ENCODE data around the gene SLC36A3.
"Not testable (repeated sequence)": the region's sequence is repeated elsewhere in the genome, so short reads cannot be mapped to it uniquely, and the experiment has no call there.

The SLC36A3 gene

GRCh38 chr5:151258816-151259215 lies 44.8 kb downstream of the SLC36A3 start:
- in situ Hi-C loops (cut with MboI; ENCODE audit: low sequenced_read_pairs, unreplicated experiment), result no loop called here
- DNase-seq (ENCODE audit: low spot score), result no peak
- no peak for TF ChIP-seq CTCF (IDR thresholded peaks at IDR 0.05; ENCODE audit: borderline replicate concordance, control extremely low read depth, extremely low read depth, insufficient read depth, missing control alignments)

- no peak for TF ChIP-seq CTCF (IDR thresholded peaks at IDR 0.05; ENCODE audit: borderline replicate concordance, control extremely low read depth, extremely low read depth, insufficient read depth, missing control alignments)
- in situ Hi-C loops (cut with MboI; ENCODE audit: low sequenced_read_pairs, unreplicated experiment), result no loop called here
- DNase-seq (ENCODE audit: low spot score), result no peak
Observed at GRCh38 chr5:151258201-151258611, 45.4 kb downstream of the SLC36A3 start.

- DNase-seq (ENCODE audit: low spot score), result peak; percentile 51
- in situ Hi-C loops (cut with MboI; ENCODE audit: low sequenced_read_pairs, unreplicated experiment), result no loop called here
- no peak for TF ChIP-seq CTCF (IDR thresholded peaks at IDR 0.05; ENCODE audit: borderline replicate concordance, control extremely low read depth, extremely low read depth, insufficient read depth, missing control alignments)
Observed at GRCh38 chr5:151257731-151258181, 45.8 kb downstream of the SLC36A3 start.

- in situ Hi-C loops (cut with MboI; ENCODE audit: low sequenced_read_pairs, unreplicated experiment), result no loop called here
Observed at GRCh38 chr5:151255621-151256286, 47.8 kb downstream of the SLC36A3 start.

GRCh38 chr5:151254990-151255389 lies 48.6 kb downstream of the SLC36A3 start:
- DNase-seq (ENCODE audit: low spot score); in situ Hi-C loops (cut with MboI; ENCODE audit: low sequenced_read_pairs, unreplicated experiment): not testable (repeated sequence)

More at GRCh38 chr5:151255621-151256286, 47.8 kb downstream of the SLC36A3 start:
- no peak for TF ChIP-seq CTCF (IDR thresholded peaks at IDR 0.05; ENCODE audit: borderline replicate concordance, control extremely low read depth, extremely low read depth, insufficient read depth, missing control alignments)
- DNase-seq (ENCODE audit: low spot score), result peak; percentile 70

GRCh38 chr5:151254556-151254955 lies 49.0 kb downstream of the SLC36A3 start:
- TF ChIP-seq CTCF (IDR thresholded peaks at IDR 0.05; ENCODE audit: borderline replicate concordance, control extremely low read depth, extremely low read depth, insufficient read depth, missing control alignments), result no peak
- in situ Hi-C loops (cut with MboI; ENCODE audit: low sequenced_read_pairs, unreplicated experiment), result no loop called here
- no peak for DNase-seq (ENCODE audit: low spot score)

GRCh38 chr5:151253605-151253950 lies 50.0 kb downstream of the SLC36A3 start:
- DNase-seq (ENCODE audit: low spot score), result no peak
- no peak for TF ChIP-seq CTCF (IDR thresholded peaks at IDR 0.05; ENCODE audit: borderline replicate concordance, control extremely low read depth, extremely low read depth, insufficient read depth, missing control alignments)
- in situ Hi-C loops (cut with MboI; ENCODE audit: low sequenced_read_pairs, unreplicated experiment), result no loop called here
